Esophagus squamous epithelium (tissue), 4 donors: Measurements from ENCODE around the gene LRP2.

Source experiments
- POLR2A ChIP-seq, 4 donors: fragments of 450-650 bp; IDR thresholded peaks; one replicate each; pipeline ENCODE4 v1.6.1; 2017; ENCODE audit warnings: antibody characterized with exemption in 4 of 4, mild to moderate bottlenecking in 4 of 4, moderate library complexity in 3 of 4
- TF ChIP-seq, protein P1 (sequence below), 6 experiments: fragments of 450-650 bp in 4 of 6; fragments of 200-600 bp in 2 of 6; sonication (generic) in 2 of 6; IDR thresholded peaks; one replicate each; pipeline ENCODE4 v1.5.1; 2016 to 2019; ENCODE audit warnings: antibody characterized with exemption in 6 of 6, mild to moderate bottlenecking in 4 of 6, moderate library complexity in 4 of 6

DNA sequence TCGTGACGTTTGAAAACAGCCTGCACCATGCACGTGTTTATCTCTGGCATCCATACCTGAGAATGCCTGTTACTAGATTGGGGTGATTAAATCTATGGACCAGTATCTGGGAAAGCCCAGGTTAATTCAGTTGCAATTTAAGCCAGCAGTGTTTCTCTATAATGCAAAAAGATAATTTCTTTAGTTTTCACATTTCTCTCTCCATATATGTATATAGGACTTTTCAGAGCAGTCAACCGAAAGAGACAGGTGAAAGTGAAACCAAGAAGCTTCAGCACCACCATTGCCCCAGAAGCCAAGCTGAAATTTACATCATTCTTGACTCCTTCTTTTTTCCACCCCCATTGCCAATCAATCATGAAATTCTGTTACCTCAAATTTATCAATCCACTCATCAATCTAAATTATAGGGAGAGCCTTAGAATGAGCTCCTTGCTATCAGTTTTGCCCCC, 2.7 kb upstream of the LRP2 start:
- TF ChIP-seq, protein P1, sequence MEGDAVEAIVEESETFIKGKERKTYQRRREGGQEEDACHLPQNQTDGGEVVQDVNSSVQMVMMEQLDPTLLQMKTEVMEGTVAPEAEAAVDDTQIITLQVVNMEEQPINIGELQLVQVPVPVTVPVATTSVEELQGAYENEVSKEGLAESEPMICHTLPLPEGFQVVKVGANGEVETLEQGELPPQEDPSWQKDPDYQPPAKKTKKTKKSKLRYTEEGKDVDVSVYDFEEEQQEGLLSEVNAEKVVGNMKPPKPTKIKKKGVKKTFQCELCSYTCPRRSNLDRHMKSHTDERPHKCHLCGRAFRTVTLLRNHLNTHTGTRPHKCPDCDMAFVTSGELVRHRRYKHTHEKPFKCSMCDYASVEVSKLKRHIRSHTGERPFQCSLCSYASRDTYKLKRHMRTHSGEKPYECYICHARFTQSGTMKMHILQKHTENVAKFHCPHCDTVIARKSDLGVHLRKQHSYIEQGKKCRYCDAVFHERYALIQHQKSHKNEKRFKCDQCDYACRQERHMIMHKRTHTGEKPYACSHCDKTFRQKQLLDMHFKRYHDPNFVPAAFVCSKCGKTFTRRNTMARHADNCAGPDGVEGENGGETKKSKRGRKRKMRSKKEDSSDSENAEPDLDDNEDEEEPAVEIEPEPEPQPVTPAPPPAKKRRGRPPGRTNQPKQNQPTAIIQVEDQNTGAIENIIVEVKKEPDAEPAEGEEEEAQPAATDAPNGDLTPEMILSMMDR (IDR thresholded peaks at IDR 0.05) = no peak
- no peak for TF ChIP-seq POLR2A (IDR thresholded peaks at IDR 0.05)
